ENCODE data around the gene PDHX.
"Not testable (repeated sequence)": the region's sequence is repeated elsewhere in the genome, so short reads cannot be mapped to it uniquely, and the experiment has no call there.

PDHX gene

GRCh38 chr11:35011944-35012343 is 95.5 kb downstream of the PDHX start:
- no peak overlapping the region for H3K4me3 ChIP-seq (ENCODE audit: low read depth, low read length)
- H3K27me3 ChIP-seq (ENCODE audit: control insufficient read depth, insufficient read depth, low read length) = no peaks in the 10 kb centered on the region
- H3K9me3 ChIP-seq (ENCODE audit: control insufficient read depth, insufficient read depth, low read depth, low read length) = no peaks in the 10 kb centered on the region
- H3K27ac ChIP-seq (ENCODE audit: low read depth, low read length) = no peak overlapping the region
- no peak overlapping the region for H3K9ac ChIP-seq (ENCODE audit: low read length)
- peaks cover 13% of the 10 kb centered on the region for H3K4me1 ChIP-seq (ENCODE audit: control insufficient read depth, insufficient read depth, low read length)
- H3K36me3 ChIP-seq (ENCODE audit: control insufficient read depth, insufficient read depth, low read length) = no peaks in the 10 kb centered on the region

- Histone ChIP-seq H3K4me3 (ENCODE audit: low read depth, low read length) (no peak overlapping the region), H3K36me3 (ENCODE audit: control insufficient read depth, insufficient read depth, low read length) (no peaks in the 10 kb centered on the region), H3K27ac (ENCODE audit: low read depth, low read length) (no peak overlapping the region), H3K4me1 (ENCODE audit: control insufficient read depth, insufficient read depth, low read length) (peaks cover 14% of the 10 kb centered on the region), H3K9ac (ENCODE audit: low read length) (no peak overlapping the region), H3K9me3 (ENCODE audit: control insufficient read depth, insufficient read depth, low read depth, low read length) (no peaks in the 10 kb centered on the region), H3K27me3 (ENCODE audit: control insufficient read depth, insufficient read depth, low read length) (no peaks in the 10 kb centered on the region)
These were observed 96.2 kb downstream of the PDHX start for GRCh38 chr11:35012467-35013191.

- H3K27ac ChIP-seq (ENCODE audit: low read depth, low read length) = no peak overlapping the region
- H3K9ac ChIP-seq (ENCODE audit: low read length) = no peak overlapping the region
- no peak overlapping the region for H3K4me3 ChIP-seq (ENCODE audit: low read depth, low read length)
- H3K36me3 ChIP-seq (ENCODE audit: control insufficient read depth, insufficient read depth, low read length) = no peaks in the 10 kb centered on the region
- H3K4me1 ChIP-seq (ENCODE audit: control insufficient read depth, insufficient read depth, low read length) = peaks cover 21% of the 10 kb centered on the region
- H3K9me3 ChIP-seq (ENCODE audit: control insufficient read depth, insufficient read depth, low read depth, low read length) = no peaks in the 10 kb centered on the region
- no peaks in the 10 kb centered on the region for H3K27me3 ChIP-seq (ENCODE audit: control insufficient read depth, insufficient read depth, low read length)
These were observed 97.3 kb downstream of the PDHX start for GRCh38 chr11:35013514-35014233.

GRCh38 chr11:35014346-35014745 is 97.9 kb downstream of the PDHX start:
- Histone ChIP-seq H3K27ac (ENCODE audit: low read depth, low read length) (no peak overlapping the region), H3K9me3 (ENCODE audit: control insufficient read depth, insufficient read depth, low read depth, low read length) (no peaks in the 10 kb centered on the region), H3K36me3 (ENCODE audit: control insufficient read depth, insufficient read depth, low read length) (no peaks in the 10 kb centered on the region), H3K4me1 (ENCODE audit: control insufficient read depth, insufficient read depth, low read length) (peaks cover 19% of the 10 kb centered on the region), H3K4me3 (ENCODE audit: low read depth, low read length) (no peak overlapping the region), H3K27me3 (ENCODE audit: control insufficient read depth, insufficient read depth, low read length) (no peaks in the 10 kb centered on the region), H3K9ac (ENCODE audit: low read length) (no peak overlapping the region)

GRCh38 chr11:35015621-35016387 is 99.4 kb downstream of the PDHX start:
- H3K9me3 ChIP-seq (ENCODE audit: control insufficient read depth, insufficient read depth, low read depth, low read length) = no peaks in the 10 kb centered on the region
- H3K27me3 ChIP-seq (ENCODE audit: control insufficient read depth, insufficient read depth, low read length) = no peaks in the 10 kb centered on the region
- H3K27ac ChIP-seq (ENCODE audit: low read depth, low read length) = no peak overlapping the region
- H3K4me1 ChIP-seq (ENCODE audit: control insufficient read depth, insufficient read depth, low read length) = peaks cover 12% of the 10 kb centered on the region
- no peak overlapping the region for H3K4me3 ChIP-seq (ENCODE audit: low read depth, low read length)
- no peaks in the 10 kb centered on the region for H3K36me3 ChIP-seq (ENCODE audit: control insufficient read depth, insufficient read depth, low read length)
- H3K9ac ChIP-seq (ENCODE audit: low read length) = no peak overlapping the region

- Histone ChIP-seq H3K36me3 (ENCODE audit: control insufficient read depth, insufficient read depth, low read length) (no peaks in the 10 kb centered on the region), H3K9ac (ENCODE audit: low read length) (no peak overlapping the region), H3K27ac (ENCODE audit: low read depth, low read length) (no peak overlapping the region), H3K4me1 (ENCODE audit: control insufficient read depth, insufficient read depth, low read length) (peaks cover 8% of the 10 kb centered on the region), H3K27me3 (ENCODE audit: control insufficient read depth, insufficient read depth, low read length) (no peaks in the 10 kb centered on the region), H3K9me3 (ENCODE audit: control insufficient read depth, insufficient read depth, low read depth, low read length) (no peaks in the 10 kb centered on the region), H3K4me3 (ENCODE audit: low read depth, low read length) (no peak overlapping the region)
These were observed 100.5 kb downstream of the PDHX start for GRCh38 chr11:35016916-35017315.

GRCh38 chr11:35017528-35018342 is 101.3 kb downstream of the PDHX start:
- Histone ChIP-seq H3K9me3 (ENCODE audit: control insufficient read depth, insufficient read depth, low read depth, low read length) (no peaks in the 10 kb centered on the region), H3K36me3 (ENCODE audit: control insufficient read depth, insufficient read depth, low read length) (no peaks in the 10 kb centered on the region), H3K27ac (ENCODE audit: low read depth, low read length) (no peak overlapping the region), H3K9ac (ENCODE audit: low read length) (no peak overlapping the region), H3K4me1 (ENCODE audit: control insufficient read depth, insufficient read depth, low read length) (peaks cover 8% of the 10 kb centered on the region), H3K27me3 (ENCODE audit: control insufficient read depth, insufficient read depth, low read length) (no peaks in the 10 kb centered on the region), H3K4me3 (ENCODE audit: low read depth, low read length) (no peak overlapping the region)

GRCh38 chr11:35021589-35021988 is 105.2 kb downstream of the PDHX start:
- Histone ChIP-seq H3K36me3 (ENCODE audit: control insufficient read depth, insufficient read depth, low read length) (no peaks in the 10 kb centered on the region), H3K9me3 (ENCODE audit: control insufficient read depth, insufficient read depth, low read depth, low read length) (no peaks in the 10 kb centered on the region), H3K9ac (ENCODE audit: low read length) (no peak overlapping the region), H3K4me3 (ENCODE audit: low read depth, low read length) (no peak overlapping the region), H3K4me1 (ENCODE audit: control insufficient read depth, insufficient read depth, low read length) (peaks cover 8% of the 10 kb centered on the region), H3K27me3 (ENCODE audit: control insufficient read depth, insufficient read depth, low read length) (no peaks in the 10 kb centered on the region), H3K27ac (ENCODE audit: low read depth, low read length) (no peak overlapping the region)

- not testable (repeated sequence) for H3K36me3 ChIP-seq (ENCODE audit: control insufficient read depth, insufficient read depth, low read length); H3K4me3 ChIP-seq (ENCODE audit: low read depth, low read length); H3K9me3 ChIP-seq (ENCODE audit: control insufficient read depth, insufficient read depth, low read depth, low read length); H3K9ac ChIP-seq (ENCODE audit: low read length); H3K27me3 ChIP-seq (ENCODE audit: control insufficient read depth, insufficient read depth, low read length); H3K27ac ChIP-seq (ENCODE audit: low read depth, low read length); H3K4me1 ChIP-seq (ENCODE audit: control insufficient read depth, insufficient read depth, low read length)
These were observed 107.5 kb downstream of the PDHX start for GRCh38 chr11:35023940-35024339.

- H3K27ac ChIP-seq (ENCODE audit: low read depth, low read length); H3K9me3 ChIP-seq (ENCODE audit: control insufficient read depth, insufficient read depth, low read depth, low read length); H3K4me3 ChIP-seq (ENCODE audit: low read depth, low read length); H3K36me3 ChIP-seq (ENCODE audit: control insufficient read depth, insufficient read depth, low read length); H3K9ac ChIP-seq (ENCODE audit: low read length); H3K27me3 ChIP-seq (ENCODE audit: control insufficient read depth, insufficient read depth, low read length): not testable (repeated sequence)
- peaks cover 11% of the 10 kb centered on the region; the same call in 1 of the 2 replicates for H3K4me1 ChIP-seq (ENCODE audit: control insufficient read depth, insufficient read depth, low read length)
These were observed 111.6 kb downstream of the PDHX start for GRCh38 chr11:35028007-35028406.

Measured in HUES6 (cell line).